Stimulated activated CD4-positive, alpha-beta T cell treated with anti-CD3 and anti-CD28 coated beads, Interleukin-2, amount 100 ng/mL, for 24 hours (primary cell): ENCODE measurements around the gene DNLZ.
A peak's percentile ranks its signal among the peaks of the same experiment; 100 is the strongest.
"Not testable (repeated sequence)": the region's sequence is repeated elsewhere in the genome, so short reads cannot be mapped to it uniquely, and the experiment has no call there.

Experiments
- DNase-seq, 2 donors: peaks; one replicate each; pipeline ENCODE4 v3.0.0-alpha.2; 2020

Gene DNLZ

GRCh38 chr9:136363106-136363948 lies at the start of gene DNLZ:
Gene DNLZ (minus strand): TSS chr9:136363744. CDS start chr9:136363714, 30 bp downstream.
- DNase-seq = peak; percentile 97 to 98

- no peak for DNase-seq
Observed at GRCh38 chr9:136412962-136413361, 49.4 kb upstream of the DNLZ start.

GRCh38 chr9:136411378-136411777 lies 47.8 kb upstream of the DNLZ start:
- no peak for DNase-seq

GRCh38 chr9:136410500-136411287 lies 47.1 kb upstream of the DNLZ start, which contains the start of the genes ENTR1 and PMPCA:
Gene ENTR1 (minus strand): TSS chr9:136410614. CDS start chr9:136410397, 217 bp downstream.
Gene PMPCA (plus strand): TSS chr9:136410658. CDS start chr9:136410669, 11 bp downstream.
- peak; percentile 98 to 99 for DNase-seq

- peak; percentile 46 to 51 for DNase-seq
Observed at GRCh38 chr9:136409557-136410455, 46.3 kb upstream of the DNLZ start.

- no peak for DNase-seq
Observed at GRCh38 chr9:136407911-136408310, 44.4 kb upstream of the DNLZ start.

GRCh38 chr9:136407061-136407460 lies 43.5 kb upstream of the DNLZ start:
- not testable (repeated sequence) for DNase-seq

GRCh38 chr9:136405904-136406303 lies 42.4 kb upstream of the DNLZ start:
- not testable (repeated sequence) for DNase-seq

- no peak for DNase-seq
Observed at GRCh38 chr9:136405481-136405880, 41.9 kb upstream of the DNLZ start.

GRCh38 chr9:136404801-136405136 lies 41.2 kb upstream of the DNLZ start:
- no peak for DNase-seq

GRCh38 chr9:136403915-136404800 lies 40.6 kb upstream of the DNLZ start:
- peak; percentile 54 to 58 for DNase-seq

- peak; percentile 74 to 75 for DNase-seq
Observed at GRCh38 chr9:136403538-136403914, 40.0 kb upstream of the DNLZ start.

- DNase-seq = no peak
Observed at GRCh38 chr9:136402067-136402466, 38.5 kb upstream of the DNLZ start.

GRCh38 chr9:136401173-136401922 lies 37.8 kb upstream of the DNLZ start:
- DNase-seq = no peak

- peak; percentile 90 to 91 for DNase-seq
Observed at GRCh38 chr9:136400038-136400834, 36.7 kb upstream of the DNLZ start, which contains the start of gene SNAPC4. Gene SNAPC4 (minus strand): TSS chr9:136400170. CDS start chr9:136398428, 1,742 bp downstream.

GRCh38 chr9:136399176-136400037 lies 35.9 kb upstream of the DNLZ start:
- DNase-seq = peak; percentile 48 to 61

- DNase-seq = no peak
Observed at GRCh38 chr9:136398286-136398685, 34.7 kb upstream of the DNLZ start.

GRCh38 chr9:136397643-136398042 lies 34.1 kb upstream of the DNLZ start:
- DNase-seq = no peak

GRCh38 chr9:136396219-136396515 lies 32.6 kb upstream of the DNLZ start:
- DNase-seq = no peak
